Renal cortical epithelial cell (primary cell): ENCODE results near the gene ZKSCAN7. TPM values are rescaled to one million over a fixed set of nuclear protein-coding genes. Genes with fewer than 3 reads are reported as not detected.
"Not testable (repeated sequence)": the region's sequence is repeated elsewhere in the genome, so short reads cannot be mapped to it uniquely, and the experiment has no call there.

Experiments used
- DNase-seq: peaks from one replicate; pipeline ENCODE4 v3.0.0-alpha.2; 2011; ENCODE audit warnings: low read depth
- total RNA-seq: library from RNA; depleted of rRNA; stranded (reverse); fragments of >200 nt; gene quantifications from 2 replicates; pipeline ENCODE4 v1.2.3, GENCODE V29; 2014

Gene ZKSCAN7
- total RNA-seq, result 3.3 and 12.2 TPM in 2 replicates

- peak; percentile 22 for DNase-seq
Measured at GRCh38 chr3:44554626-44555592, at the start of gene ZKSCAN7. Gene ZKSCAN7 (plus strand): TSS chr3:44555193. CDS start chr3:44557048, 1,855 bp downstream.

DNA sequence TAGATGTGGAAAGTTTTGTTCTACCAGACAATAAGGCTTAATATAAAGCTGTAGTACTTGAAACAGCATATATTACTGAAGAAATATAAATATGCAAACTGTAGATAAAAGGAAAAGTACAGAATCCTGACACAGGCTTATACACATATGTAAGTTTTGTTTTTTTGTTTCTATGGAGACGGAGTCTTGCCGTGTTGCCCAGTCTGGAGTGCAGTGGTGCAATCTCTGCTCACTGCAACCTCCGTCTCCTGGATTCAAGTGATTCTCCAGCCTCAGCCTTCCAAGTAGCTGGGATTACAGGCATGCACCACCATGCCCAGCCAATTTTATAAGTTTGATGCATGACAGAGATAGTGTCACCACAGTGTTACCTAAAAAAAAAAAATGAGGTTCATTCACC, 48.4 kb upstream of the ZKSCAN7 start:
- DNase-seq, result no peak

DNA sequence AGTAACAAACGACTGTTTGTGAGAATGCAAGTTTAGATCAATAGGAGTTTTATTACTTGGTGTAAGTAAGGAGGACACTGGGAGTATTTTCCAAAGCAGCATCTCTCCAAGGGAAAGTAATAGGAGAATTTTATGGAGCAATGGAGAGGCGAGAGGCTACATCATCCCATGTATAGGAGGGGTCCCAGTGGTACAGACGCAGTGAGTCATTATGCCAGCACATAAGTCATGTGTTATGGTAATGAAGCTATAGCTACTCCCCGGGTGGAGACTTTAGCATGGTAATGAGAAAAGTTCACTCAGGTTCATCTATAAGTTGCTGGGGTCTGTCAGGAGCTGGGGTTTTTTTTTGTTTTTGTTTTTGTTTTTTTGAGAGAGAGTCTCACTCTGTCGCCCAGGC, 48.0 kb upstream of the ZKSCAN7 start:
- DNase-seq, result no peak

DNA sequence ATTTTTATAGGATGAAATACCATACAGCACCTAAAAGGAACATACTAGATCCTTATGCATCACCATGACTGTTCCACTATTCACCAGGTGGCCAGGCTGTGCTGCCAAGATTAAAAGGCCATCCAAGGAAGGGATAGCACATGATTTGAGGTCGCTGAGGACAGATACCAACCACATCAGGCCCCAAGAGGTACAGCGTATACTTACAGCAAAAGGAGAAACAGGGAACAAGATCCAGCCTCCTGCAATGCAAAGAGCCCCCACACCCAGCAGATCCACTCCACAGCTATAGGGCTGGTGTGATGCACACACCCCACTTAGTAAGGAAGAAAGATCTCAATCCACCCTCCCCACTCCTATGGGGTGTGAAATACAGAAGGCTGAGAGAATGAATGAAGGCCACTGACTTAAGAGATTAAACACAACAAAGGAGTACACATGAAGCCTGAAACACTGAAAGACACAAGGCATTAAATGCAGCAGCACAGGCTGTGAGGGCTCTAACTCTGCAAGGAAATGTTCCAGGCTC, 45.5 kb upstream of the ZKSCAN7 start:
- peak; percentile 4 for DNase-seq

DNA sequence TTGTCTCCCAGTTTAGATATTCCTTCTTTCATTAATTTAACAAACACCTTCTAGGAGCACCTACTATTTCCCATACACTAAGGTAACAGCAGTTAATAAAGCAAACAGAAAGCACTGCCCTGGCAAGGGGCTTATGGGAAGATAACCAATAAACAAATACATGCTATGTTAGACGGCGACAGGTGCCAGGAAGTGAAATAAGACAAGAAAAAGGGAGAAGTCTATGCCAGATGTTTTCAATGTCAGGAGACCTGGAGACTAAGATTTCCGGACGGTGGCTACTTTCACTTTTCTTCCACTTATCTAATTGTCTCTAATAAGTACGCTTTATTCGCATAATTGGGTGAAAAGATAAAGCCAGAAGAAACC, 45.0 kb upstream of the ZKSCAN7 start:
- DNase-seq, result peak; percentile 10

DNA sequence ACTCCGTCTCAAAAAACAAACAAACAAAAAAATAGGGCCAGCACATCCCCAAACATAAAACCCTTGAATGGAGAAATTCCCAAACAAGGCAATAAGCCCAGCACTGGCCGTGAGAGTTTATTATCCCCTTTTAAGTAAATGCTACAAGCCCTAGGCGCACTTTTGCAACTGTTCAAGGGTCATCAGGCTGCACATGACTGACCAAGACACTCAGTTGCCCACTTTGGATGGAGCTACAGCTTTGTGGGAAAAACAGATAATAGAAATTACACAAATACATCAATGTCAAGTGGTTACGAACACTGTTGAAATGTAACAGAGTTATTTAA, 43.8 kb upstream of the ZKSCAN7 start:
- peak; percentile 43 for DNase-seq

- no peak for DNase-seq
Measured at GRCh38 chr3:44513513-44513912, 41.5 kb upstream of the ZKSCAN7 start.

DNA sequence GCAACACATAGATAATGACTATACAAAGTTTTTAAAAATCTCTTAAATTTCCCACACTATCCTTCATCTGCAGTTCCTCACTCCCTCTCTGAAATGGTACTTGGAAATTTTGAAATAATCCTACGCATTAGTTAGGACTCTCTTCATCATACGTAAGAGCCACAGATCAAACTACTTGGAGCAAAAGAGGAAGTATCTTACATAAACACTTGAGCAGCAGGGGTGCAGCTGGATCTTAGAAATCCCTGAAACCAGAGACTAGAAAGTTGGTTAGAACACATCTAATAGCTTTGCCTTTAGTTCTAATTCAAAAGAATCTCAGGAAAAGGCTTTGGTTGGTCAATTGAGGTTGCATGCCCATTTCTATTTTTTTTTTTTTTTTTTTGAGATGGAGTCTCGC, 38.8 kb upstream of the ZKSCAN7 start:
- no peak for DNase-seq

- no peak for DNase-seq
Measured at GRCh38 chr3:44518782-44519156, 36.2 kb upstream of the ZKSCAN7 start.

DNA sequence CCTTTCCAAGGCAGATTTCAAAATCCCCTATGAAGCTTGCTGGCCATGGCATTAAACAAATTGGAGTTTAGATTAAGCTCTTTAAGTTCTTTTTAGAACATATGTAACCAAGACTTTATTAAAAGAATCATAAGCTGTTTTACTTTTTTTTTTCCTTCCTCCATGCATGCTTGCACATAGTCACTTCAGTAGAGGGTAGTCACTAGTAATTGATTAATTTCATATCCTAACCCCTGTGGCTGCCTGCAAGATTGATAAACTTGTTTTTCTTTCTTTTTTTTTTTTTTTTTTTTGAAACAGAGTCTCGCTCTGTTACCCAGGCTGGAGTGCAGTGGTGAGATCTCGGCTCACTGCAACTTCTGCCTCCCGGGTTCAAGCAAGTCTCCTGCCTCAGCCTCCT, 33.3 kb upstream of the ZKSCAN7 start:
- DNase-seq, result peak; percentile 42

DNA sequence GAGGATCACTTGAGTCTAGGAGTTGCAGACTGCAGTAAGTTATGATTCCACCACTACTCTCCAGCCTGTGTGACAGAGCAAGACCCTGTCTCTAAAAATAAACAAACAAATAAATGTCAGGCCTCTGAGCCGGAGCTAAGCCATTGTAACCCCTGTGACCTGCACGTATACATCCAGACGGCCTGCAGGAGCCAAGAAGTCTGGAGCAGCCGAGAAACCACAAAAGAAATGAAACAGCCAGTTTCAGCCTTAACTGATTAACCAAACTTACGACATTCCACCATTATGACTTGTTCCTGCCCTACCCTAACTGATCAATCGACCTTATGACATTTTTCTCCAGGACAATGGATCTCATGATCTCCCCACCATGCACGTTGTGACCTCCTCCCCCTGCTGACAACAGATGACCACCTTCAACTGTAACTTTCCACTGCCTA, 32.5 kb upstream of the ZKSCAN7 start:
- no peak for DNase-seq

DNA sequence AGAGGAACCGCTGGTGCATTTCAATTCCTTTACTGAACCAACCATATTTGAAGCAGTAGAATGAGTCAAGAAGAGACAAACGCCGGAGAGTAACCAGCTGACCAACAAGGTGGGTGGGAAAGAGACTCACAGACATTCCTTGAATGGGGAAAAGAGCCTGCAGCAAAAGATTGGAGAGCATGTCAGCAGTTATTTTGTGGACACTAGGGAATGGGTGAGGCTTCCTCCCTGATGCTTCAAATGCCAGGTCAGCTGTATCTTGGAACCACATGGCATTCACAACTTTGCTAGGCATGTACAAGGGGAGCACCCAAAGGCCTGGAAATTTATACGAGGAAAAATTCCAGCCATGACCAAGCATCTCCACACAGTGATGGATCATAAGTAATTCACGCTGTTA, 29.9 kb upstream of the ZKSCAN7 start:
- no peak for DNase-seq

DNA sequence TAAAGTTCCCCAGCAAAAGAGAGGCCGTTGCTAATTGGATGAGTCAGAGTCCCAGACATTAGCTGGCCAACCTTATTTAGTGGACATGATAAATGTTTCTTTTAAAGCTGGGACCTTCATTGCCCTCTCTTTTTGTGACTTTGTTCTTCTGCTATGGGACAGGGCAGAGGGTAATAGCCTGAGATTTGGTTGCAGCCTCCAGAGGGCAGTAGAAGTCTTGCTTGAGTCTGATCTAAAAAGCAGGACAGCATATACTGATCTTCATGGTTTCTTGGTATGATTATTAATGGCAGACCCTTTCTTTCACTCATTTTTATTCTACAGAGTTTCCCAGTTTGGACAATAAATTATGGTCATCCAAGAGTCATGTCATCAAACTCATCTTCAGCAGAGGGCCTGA, 25.1 kb upstream of the ZKSCAN7 start:
- DNase-seq, result no peak

GRCh38 chr3:44530911-44531310, 24.1 kb upstream of the ZKSCAN7 start:
- no peak for DNase-seq

DNA sequence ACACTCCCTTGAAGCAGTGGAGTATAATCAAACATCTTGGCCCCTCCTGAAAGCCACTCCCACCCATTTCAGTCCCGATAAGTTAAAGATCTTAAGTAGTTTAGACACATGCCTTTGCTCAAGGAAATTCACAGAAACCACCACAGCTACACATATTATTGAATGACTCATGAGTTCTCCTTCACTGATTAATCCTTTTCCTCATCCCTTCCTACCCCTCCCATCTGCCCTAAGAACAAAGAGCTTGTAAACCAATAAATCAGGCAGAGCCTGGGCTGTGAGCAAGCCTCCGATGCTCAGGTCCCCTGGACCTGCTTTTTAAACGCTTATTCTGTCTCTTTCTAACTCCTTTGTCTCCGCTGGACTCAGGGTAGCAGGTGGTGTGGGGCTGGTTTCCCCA, 20.3 kb upstream of the ZKSCAN7 start:
- DNase-seq, result peak; percentile 86

- no peak for DNase-seq
Measured at GRCh38 chr3:44535364-44535763, 19.6 kb upstream of the ZKSCAN7 start.

DNA sequence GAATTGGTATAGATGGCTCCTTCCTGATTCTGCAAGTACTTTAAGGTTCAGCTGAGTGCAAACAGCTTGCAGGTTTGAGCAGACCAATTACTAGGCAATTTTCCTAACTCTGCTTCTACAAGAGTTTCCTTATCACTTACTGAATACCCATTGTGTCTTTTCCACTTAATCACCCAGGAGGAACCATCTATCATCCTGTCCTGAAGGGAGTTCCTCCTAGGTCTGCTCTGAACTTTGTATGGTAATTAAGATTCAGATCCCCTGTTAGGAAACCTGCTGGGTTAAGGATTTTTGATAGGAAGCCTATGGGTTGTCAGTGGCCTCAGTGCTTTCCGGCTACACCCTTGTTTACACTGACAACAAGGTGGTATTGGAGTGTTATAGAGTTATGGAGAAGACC, 10.2 kb upstream of the ZKSCAN7 start:
- DNase-seq, result not testable (repeated sequence)

GRCh38 chr3:44555723-44556122, 730 bp downstream of the ZKSCAN7 start:
- DNase-seq, result peak; percentile 4

DNA sequence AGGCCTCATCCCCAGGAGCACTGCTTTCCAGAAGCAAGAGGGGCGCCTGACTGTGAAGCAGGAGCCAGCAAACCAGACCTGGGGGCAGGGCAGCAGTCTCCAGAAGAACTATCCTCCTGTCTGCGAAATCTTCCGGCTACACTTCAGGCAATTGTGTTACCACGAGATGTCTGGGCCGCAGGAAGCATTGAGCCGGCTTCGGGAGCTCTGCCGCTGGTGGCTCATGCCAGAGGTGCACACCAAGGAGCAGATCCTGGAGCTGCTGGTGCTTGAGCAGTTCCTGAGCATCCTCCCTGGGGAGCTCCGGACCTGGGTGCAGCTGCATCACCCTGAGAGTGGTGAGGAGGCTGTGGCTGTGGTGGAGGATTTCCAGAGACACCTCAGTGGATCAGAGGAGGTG, 2.1 kb downstream of the ZKSCAN7 start:
- no peak for DNase-seq

- no peak for DNase-seq
Measured at GRCh38 chr3:44561076-44561475, 6.1 kb downstream of the ZKSCAN7 start.

DNA sequence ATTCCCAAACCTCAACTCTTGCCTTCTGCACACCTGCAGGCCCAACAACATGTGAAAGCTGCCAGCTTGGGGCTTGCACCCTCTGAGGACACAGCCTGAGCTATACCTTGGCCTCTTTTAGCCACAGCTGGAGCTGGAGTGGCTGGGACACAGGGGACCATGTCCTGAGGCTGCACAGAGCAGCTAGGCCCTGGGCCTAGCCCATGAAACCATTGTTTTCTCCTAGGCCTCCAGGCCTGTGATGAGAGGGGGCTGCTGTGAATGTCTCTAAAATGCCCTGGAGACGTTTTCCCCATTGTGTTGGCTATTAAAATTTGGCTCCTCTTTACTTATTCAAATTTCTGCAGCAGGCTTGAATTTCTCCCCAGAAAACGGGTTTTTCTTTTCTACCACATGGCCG, 7.2 kb downstream of the ZKSCAN7 start:
- DNase-seq, result no peak

DNA sequence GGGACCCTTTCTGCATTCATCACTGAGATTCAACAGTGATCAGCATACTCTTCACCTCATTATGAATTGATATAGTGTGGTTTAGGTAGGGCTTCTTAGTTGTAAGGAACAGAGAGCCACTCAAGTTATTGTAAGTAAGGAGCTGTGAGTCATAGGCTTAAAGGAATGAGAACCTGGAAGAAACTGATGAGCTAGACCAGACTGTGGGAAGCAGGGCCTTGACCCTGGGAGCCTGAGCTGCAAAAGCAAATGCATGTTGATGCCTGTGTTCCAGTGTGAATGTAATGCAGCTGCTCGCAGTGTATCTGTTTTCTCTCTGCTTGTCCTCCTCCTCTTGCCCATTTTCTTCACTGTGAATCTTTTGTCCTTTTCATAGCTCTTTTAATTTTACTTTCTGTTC, 13.6 kb downstream of the ZKSCAN7 start:
- no peak for DNase-seq

DNA sequence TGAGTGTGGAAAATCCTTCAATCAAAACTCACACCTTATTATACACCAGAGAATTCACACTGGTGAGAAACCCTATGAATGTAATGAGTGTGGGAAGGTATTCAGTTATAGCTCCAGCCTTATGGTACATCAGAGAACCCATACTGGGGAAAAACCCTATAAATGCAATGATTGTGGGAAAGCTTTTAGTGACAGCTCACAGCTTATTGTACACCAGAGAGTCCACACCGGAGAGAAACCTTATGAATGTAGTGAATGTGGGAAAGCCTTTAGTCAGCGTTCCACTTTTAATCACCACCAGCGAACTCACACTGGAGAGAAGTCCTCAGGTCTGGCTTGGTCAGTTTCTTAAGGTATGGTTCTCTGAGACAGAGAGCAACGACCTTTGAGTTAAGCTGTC, 16.0 kb downstream of the ZKSCAN7 start:
- DNase-seq, result no peak

- DNase-seq, result no peak
Measured at GRCh38 chr3:44576613-44577012, 21.6 kb downstream of the ZKSCAN7 start.
